ENCODE measurements around the gene PHF21A. TPM values are rescaled to one million over a fixed set of nuclear protein-coding genes. Genes with fewer than 3 reads are reported as not detected.

Gene PHF21A
- polyA plus RNA-seq, 1 experiment = 29.0 TPM

- CTCF ChIA-PET = interaction anchor here (1.0 to 1.4 kb wide), 2 partner anchors 23 to 53 kb away, joined by 4 to 6 read pairs; no protein-coding TSS in a partner anchor
- H3K27me3 ChIP-seq (ENCODE audit: control insufficient read depth, insufficient read depth, low read length) = peaks cover 26% of the 10 kb centered on the region
- DNase-seq (ENCODE audit: low read depth, low spot score) = no peak
- POLR2A ChIA-PET = no interaction called here
- no peaks in the 10 kb centered on the region; the same call in 1 of the 2 replicates for H3K9me3 ChIP-seq (ENCODE audit: control insufficient read depth, insufficient read depth, low read length)
- H3K4me3 ChIP-seq (ENCODE audit: low read depth, low read length) = no peak overlapping the region
- TF ChIP-seq CTCF (IDR thresholded peaks at IDR 0.05; ENCODE audit: low read depth, low read length) = no peak
- H3K27ac ChIP-seq (ENCODE audit: low read depth, low read length) = no peak overlapping the region
Measured at GRCh38 chr11:45895553-45896259, 225.5 kb downstream of the PHF21A start.

GRCh38 chr11:45894555-45895247 is 226.6 kb downstream of the PHF21A start:
- TF ChIP-seq CTCF (IDR thresholded peaks at IDR 0.05; ENCODE audit: low read depth, low read length) = no peak
- H3K27me3 ChIP-seq (ENCODE audit: control insufficient read depth, insufficient read depth, low read length) = peaks cover 30% of the 10 kb centered on the region
- DNase-seq (ENCODE audit: low read depth, low spot score) = no peak
- POLR2A ChIA-PET = no interaction called here
- no peaks in the 10 kb centered on the region; the same call in 1 of the 2 replicates for H3K9me3 ChIP-seq (ENCODE audit: control insufficient read depth, insufficient read depth, low read length)
- H3K4me3 ChIP-seq (ENCODE audit: low read depth, low read length) = no peak overlapping the region
- no peak overlapping the region for H3K27ac ChIP-seq (ENCODE audit: low read depth, low read length)
- CTCF ChIA-PET = no interaction called here

DNA sequence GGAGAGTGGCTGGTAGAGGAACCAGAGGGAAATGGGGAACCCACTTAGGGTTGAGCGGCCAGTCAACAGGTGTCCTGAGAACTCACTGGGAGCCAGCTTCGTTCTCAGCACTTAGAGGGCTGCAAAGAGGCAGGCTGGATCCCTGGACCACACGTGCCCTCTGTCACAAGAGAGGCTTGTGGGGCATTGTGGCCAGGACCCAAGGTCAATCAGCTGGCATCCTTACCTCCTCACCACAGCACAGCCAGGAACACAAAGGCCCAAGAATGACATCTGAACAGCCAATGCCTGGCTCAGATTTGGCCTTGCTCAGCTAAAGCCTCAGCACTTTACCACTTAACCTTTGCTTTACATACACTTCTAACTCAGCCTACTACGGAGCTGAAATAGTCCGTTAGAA is 228.4 kb downstream of the PHF21A start:
- POLR2A ChIA-PET = no interaction called here
- CTCF ChIA-PET = no interaction called here
- no peaks in the 10 kb centered on the region; the same call in 1 of the 2 replicates for H3K9me3 ChIP-seq (ENCODE audit: control insufficient read depth, insufficient read depth, low read length)
- DNase-seq (ENCODE audit: low read depth, low spot score) = no peak
- H3K27me3 ChIP-seq (ENCODE audit: control insufficient read depth, insufficient read depth, low read length) = peaks cover 30% of the 10 kb centered on the region
- no peak overlapping the region for H3K4me3 ChIP-seq (ENCODE audit: low read depth, low read length)
- TF ChIP-seq CTCF (IDR thresholded peaks at IDR 0.05; ENCODE audit: low read depth, low read length) = no peak
- H3K27ac ChIP-seq (ENCODE audit: low read depth, low read length) = no peak overlapping the region

DNA sequence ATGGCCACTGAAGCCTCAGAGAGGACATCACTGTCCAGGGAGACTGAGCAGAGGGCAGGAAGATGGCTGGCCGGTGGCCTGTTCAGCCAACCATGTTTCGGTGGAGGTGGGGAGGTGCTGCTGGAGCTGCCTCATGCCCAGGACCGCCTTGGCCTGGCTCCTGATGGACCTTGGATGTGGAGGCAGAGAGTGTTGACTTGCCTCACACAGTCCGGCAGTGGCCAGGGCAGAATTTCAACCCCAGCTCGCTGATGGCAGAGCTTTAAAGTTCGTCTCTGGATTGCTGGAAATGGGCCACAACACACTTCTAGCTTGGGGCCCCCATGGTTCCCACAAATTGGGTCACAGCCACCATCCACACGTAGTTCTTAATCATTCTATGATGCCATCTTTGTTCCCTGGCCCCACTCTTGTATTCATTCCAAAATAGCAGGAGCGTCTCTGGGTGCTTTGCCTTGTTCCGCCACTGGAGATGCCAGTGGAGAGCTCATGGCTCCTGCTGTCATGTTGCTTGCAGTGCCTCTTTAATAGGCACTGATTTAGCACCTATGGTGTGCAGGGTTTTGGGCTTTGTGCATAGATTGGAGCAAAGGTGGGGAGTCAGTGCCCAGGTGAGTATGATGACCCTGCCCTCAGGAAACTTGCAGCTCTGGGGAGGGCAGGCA is 230.2 kb downstream of the PHF21A start:
- Histone ChIP-seq H3K4me3 (ENCODE audit: low read depth, low read length) (no peak overlapping the region), H3K9me3 (ENCODE audit: control insufficient read depth, insufficient read depth, low read length) (no peaks in the 10 kb centered on the region; the same call in 1 of the 2 replicates), H3K27me3 (ENCODE audit: control insufficient read depth, insufficient read depth, low read length) (peaks cover 36% of the 10 kb centered on the region), H3K27ac (ENCODE audit: low read depth, low read length) (no peak overlapping the region)
- CTCF ChIA-PET = no interaction called here
- TF ChIP-seq CTCF (IDR thresholded peaks at IDR 0.05; ENCODE audit: low read depth, low read length) = no peak
- POLR2A ChIA-PET = no interaction called here
- DNase-seq (ENCODE audit: low read depth, low spot score) = no peak

- DNase-seq (ENCODE audit: low read depth, low spot score) = no peak
- Histone ChIP-seq H3K27me3 (ENCODE audit: control insufficient read depth, insufficient read depth, low read length) (peaks cover 38% of the 10 kb centered on the region), H3K4me3 (ENCODE audit: low read depth, low read length) (no peak overlapping the region), H3K27ac (ENCODE audit: low read depth, low read length) (no peak overlapping the region), H3K9me3 (ENCODE audit: control insufficient read depth, insufficient read depth, low read length) (no peaks in the 10 kb centered on the region; the same call in 1 of the 2 replicates)
- no peak for TF ChIP-seq CTCF (IDR thresholded peaks at IDR 0.05; ENCODE audit: low read depth, low read length)
- CTCF ChIA-PET = no interaction called here
- POLR2A ChIA-PET = no interaction called here
Measured at GRCh38 chr11:45889966-45890365, 231.3 kb downstream of the PHF21A start.
